ENCODE data around the gene PPFIA2. TPM values are rescaled to one million over a fixed set of nuclear protein-coding genes. Genes with fewer than 3 reads are reported as not detected.

PPFIA2 gene
- total RNA-seq, 1 donor from 2014 or later, result 0.59 TPM

- DNase-seq (ENCODE audit: low read depth) (no peak), FAIRE-seq (no peak)
- H3K79me2 ChIP-seq (ENCODE audit: insufficient read depth, low read length), result no peaks in the 10 kb centered on the region
- H3K9me3 ChIP-seq (ENCODE audit: insufficient read depth, low read depth, low read length), result no peaks in the 10 kb centered on the region
- no peaks in the 10 kb centered on the region for H4K20me1 ChIP-seq (ENCODE audit: insufficient read depth, low read length)
- no peaks in the 10 kb centered on the region for H3K4me1 ChIP-seq (ENCODE audit: insufficient read depth, low read length)
- no peak overlapping the region for H3K4me3 ChIP-seq (ENCODE audit: insufficient read depth, low read depth, low read length)
- no peak overlapping the region for H3K9ac ChIP-seq (ENCODE audit: low read length)
- no peaks in the 10 kb centered on the region for H3K4me1 Mint-ChIP-seq (ENCODE audit: low read depth, unreplicated experiment)
- no peaks in the 10 kb centered on the region for H3K27me3 ChIP-seq (ENCODE audit: insufficient read depth, low read length)
- H3K36me3 ChIP-seq (ENCODE audit: insufficient read depth, low read length), result no peaks in the 10 kb centered on the region
- H3K36me3 Mint-ChIP-seq (ENCODE audit: low read depth, unreplicated experiment), result no peaks in the 10 kb centered on the region
- TF ChIP-seq EZH2 (IDR thresholded peaks at IDR 0.05; ENCODE audit: insufficient read depth, low read length) (no peak), CTCF (IDR thresholded peaks at IDR 0.05; ENCODE audit: insufficient read depth, low read depth, low read length) (no peak)
- H3K4me2 ChIP-seq (ENCODE audit: low read length), result no peak overlapping the region
- no peak overlapping the region for H3K4me3 Mint-ChIP-seq (ENCODE audit: unreplicated experiment)
- no peak overlapping the region for H2AFZ ChIP-seq (ENCODE audit: low read depth, low read length)
- no peaks in the 10 kb centered on the region for H3K27me3 Mint-ChIP-seq (ENCODE audit: low read depth, unreplicated experiment)
- no peak overlapping the region for H3K27ac Mint-ChIP-seq (ENCODE audit: unreplicated experiment)
- H3K9me3 Mint-ChIP-seq (ENCODE audit: unreplicated experiment), result no peaks in the 10 kb centered on the region
- no peak overlapping the region for H3K27ac ChIP-seq (ENCODE audit: low read depth, low read length)
Measured at GRCh38 chr12:81718616-81719015, 40.5 kb downstream of the PPFIA2 start.

DNA sequence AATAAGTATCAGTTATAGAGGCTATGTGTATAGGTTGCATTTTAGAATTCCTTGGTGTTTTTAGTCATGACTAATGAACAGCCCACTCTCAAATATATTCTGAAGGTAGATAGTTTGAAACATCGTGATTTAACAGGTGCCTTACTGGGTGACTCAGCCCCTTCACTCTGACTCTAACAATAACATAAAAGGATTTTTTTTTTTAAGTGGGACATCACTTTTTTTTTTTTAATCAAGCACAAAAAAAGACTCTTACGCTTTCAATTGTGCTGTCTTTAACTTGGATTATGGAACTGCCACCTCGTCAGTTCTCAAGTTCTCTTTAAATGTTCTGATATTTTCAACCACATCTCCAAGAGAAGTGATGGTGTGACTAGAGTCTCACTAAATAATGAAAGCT is 46.6 kb downstream of the PPFIA2 start:
- Histone ChIP-seq H3K79me2 (ENCODE audit: insufficient read depth, low read length) (no peaks in the 10 kb centered on the region), H3K4me1 (ENCODE audit: insufficient read depth, low read length) (no peaks in the 10 kb centered on the region), H3K27ac (ENCODE audit: low read depth, low read length) (no peak overlapping the region), H3K27me3 (ENCODE audit: insufficient read depth, low read length) (no peaks in the 10 kb centered on the region), H3K9ac (ENCODE audit: low read length) (no peak overlapping the region), H3K36me3 (ENCODE audit: insufficient read depth, low read length) (no peaks in the 10 kb centered on the region), H3K9me3 (ENCODE audit: insufficient read depth, low read depth, low read length) (no peaks in the 10 kb centered on the region), H4K20me1 (ENCODE audit: insufficient read depth, low read length) (no peaks in the 10 kb centered on the region), H2AFZ (ENCODE audit: low read depth, low read length) (no peak overlapping the region), H3K4me2 (ENCODE audit: low read length) (no peak overlapping the region), H3K4me3 (ENCODE audit: insufficient read depth, low read depth, low read length) (no peak overlapping the region)
- no peaks in the 10 kb centered on the region for H3K27me3 Mint-ChIP-seq (ENCODE audit: low read depth, unreplicated experiment)
- no peaks in the 10 kb centered on the region for H3K36me3 Mint-ChIP-seq (ENCODE audit: low read depth, unreplicated experiment)
- FAIRE-seq (no peak), DNase-seq (ENCODE audit: low read depth) (peak; percentile 1)
- H3K4me3 Mint-ChIP-seq (ENCODE audit: unreplicated experiment), result no peak overlapping the region
- no peaks in the 10 kb centered on the region for H3K4me1 Mint-ChIP-seq (ENCODE audit: low read depth, unreplicated experiment)
- no peak overlapping the region for H3K27ac Mint-ChIP-seq (ENCODE audit: unreplicated experiment)
- TF ChIP-seq CTCF (IDR thresholded peaks at IDR 0.05; ENCODE audit: insufficient read depth, low read depth, low read length) (no peak), EZH2 (IDR thresholded peaks at IDR 0.05; ENCODE audit: insufficient read depth, low read length) (no peak)
- no peaks in the 10 kb centered on the region for H3K9me3 Mint-ChIP-seq (ENCODE audit: unreplicated experiment)

- no peak overlapping the region for H3K27ac Mint-ChIP-seq (ENCODE audit: unreplicated experiment)
- H2AFZ ChIP-seq (ENCODE audit: low read depth, low read length), result no peak overlapping the region
- peak; percentile 20 for DNase-seq (ENCODE audit: low read depth)
Measured at GRCh38 chr12:81705586-81705985, 53.6 kb downstream of the PPFIA2 start.

More at GRCh38 chr12:81705586-81705985, 53.6 kb downstream of the PPFIA2 start:
- FAIRE-seq, result no peak
- TF ChIP-seq CTCF (IDR thresholded peaks at IDR 0.05; ENCODE audit: insufficient read depth, low read depth, low read length) (no peak), EZH2 (IDR thresholded peaks at IDR 0.05; ENCODE audit: insufficient read depth, low read length) (no peak)
- no peaks in the 10 kb centered on the region for H3K4me1 Mint-ChIP-seq (ENCODE audit: low read depth, unreplicated experiment)
- no peak overlapping the region for H3K27ac ChIP-seq (ENCODE audit: low read depth, low read length)
- no peaks in the 10 kb centered on the region for H3K36me3 ChIP-seq (ENCODE audit: insufficient read depth, low read length)
- H3K36me3 Mint-ChIP-seq (ENCODE audit: low read depth, unreplicated experiment), result no peaks in the 10 kb centered on the region
- H3K9me3 Mint-ChIP-seq (ENCODE audit: unreplicated experiment), result no peaks in the 10 kb centered on the region
- H3K4me3 ChIP-seq (ENCODE audit: insufficient read depth, low read depth, low read length), result no peak overlapping the region
- no peaks in the 10 kb centered on the region for H3K4me1 ChIP-seq (ENCODE audit: insufficient read depth, low read length)
- no peak overlapping the region for H3K4me3 Mint-ChIP-seq (ENCODE audit: unreplicated experiment)
- H4K20me1 ChIP-seq (ENCODE audit: insufficient read depth, low read length), result no peaks in the 10 kb centered on the region
- H3K9ac ChIP-seq (ENCODE audit: low read length), result no peak overlapping the region
- no peak overlapping the region for H3K4me2 ChIP-seq (ENCODE audit: low read length)
- H3K27me3 Mint-ChIP-seq (ENCODE audit: low read depth, unreplicated experiment), result no peaks in the 10 kb centered on the region
- H3K9me3 ChIP-seq (ENCODE audit: insufficient read depth, low read depth, low read length), result no peaks in the 10 kb centered on the region
- no peaks in the 10 kb centered on the region for H3K79me2 ChIP-seq (ENCODE audit: insufficient read depth, low read length)
- no peaks in the 10 kb centered on the region for H3K27me3 ChIP-seq (ENCODE audit: insufficient read depth, low read length)

Measured in astrocyte (in vitro differentiated cells and primary cell).